GM18502 (cell line): ENCODE results near the gene MCFD2.
A peak's percentile ranks its signal among the peaks of the same experiment; 100 is the strongest.

Experiments
- ATAC-seq: cut with Tn5 transposase; IDR thresholded peaks from one replicate; pipeline ENCODE4 v1.9.1; 2021; ENCODE audit warnings: mild to moderate bottlenecking; ENCODE audit not compliant: unreplicated experiment, poor library complexity

Gene MCFD2

DNA sequence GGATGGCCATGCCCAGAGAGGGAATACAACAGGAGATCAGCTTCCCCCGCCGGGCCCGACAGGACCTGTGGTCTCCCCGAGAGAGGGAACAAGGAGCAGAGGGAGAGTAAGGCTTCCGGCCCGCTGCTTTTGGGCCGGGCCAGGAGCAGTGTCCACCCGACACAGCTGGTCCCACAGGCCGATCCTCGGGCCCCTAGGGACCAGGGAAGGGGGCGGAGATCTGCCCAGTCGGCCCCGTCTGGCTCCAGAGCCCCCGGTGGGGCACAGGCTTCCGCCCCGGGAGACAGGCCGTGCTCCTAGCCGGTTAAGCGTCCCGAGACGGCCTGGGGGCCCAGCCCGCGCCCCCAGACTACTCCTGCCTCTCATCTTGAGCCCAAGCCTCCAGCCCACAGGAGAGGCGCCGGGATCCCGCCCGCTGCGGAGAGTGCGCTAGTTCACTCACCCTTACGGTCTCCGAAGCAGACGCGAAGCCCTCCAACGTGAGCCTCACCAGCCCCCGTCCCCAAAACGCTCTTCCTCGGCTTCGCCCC lies at the start of gene MCFD2:
Gene MCFD2, minus strand, starts transcription at position 526 of the 530 bp plus-strand sequence. CDS start 6,635 bp downstream, outside the sequence.
- ATAC-seq: no peak

DNA sequence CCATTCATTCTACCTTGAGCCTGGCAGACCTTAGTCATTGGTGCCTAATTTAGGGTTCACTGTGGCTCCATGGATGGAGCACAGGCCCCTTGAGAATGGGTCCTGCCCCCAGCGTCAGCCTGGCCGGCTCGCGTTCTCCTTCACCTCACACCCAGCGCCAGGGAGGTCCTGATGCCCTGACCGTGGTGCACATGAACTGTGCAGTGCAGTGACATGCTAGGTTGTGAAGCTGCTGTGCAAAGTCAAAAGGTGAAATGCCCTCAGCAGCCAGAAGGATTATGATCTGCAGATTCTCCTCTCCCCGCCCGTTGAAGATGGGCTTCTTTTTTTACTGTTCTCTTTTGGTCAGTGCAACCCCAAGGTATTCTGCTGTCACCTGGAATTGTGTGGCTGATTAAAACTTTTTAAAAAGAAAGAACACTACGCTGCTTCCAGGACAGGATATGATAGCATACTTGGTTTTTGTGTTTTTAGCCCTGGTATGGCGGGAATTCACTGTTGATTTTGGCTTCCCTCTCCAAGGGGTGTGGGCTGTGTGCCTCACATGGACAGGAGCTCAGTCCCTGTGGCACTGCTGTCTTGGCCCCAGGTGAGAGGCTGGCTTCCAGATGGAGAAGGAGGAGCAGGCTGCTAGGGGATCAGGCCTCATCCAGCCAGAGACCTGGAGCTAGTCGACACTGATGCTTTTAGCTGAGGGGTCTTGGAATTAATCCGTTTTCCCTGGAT lies 49.4 kb upstream of the MCFD2 start:
- no peak for ATAC-seq

GRCh38 chr2:46963941-46964673 lies 48.5 kb upstream of the MCFD2 start:
- ATAC-seq: no peak

DNA sequence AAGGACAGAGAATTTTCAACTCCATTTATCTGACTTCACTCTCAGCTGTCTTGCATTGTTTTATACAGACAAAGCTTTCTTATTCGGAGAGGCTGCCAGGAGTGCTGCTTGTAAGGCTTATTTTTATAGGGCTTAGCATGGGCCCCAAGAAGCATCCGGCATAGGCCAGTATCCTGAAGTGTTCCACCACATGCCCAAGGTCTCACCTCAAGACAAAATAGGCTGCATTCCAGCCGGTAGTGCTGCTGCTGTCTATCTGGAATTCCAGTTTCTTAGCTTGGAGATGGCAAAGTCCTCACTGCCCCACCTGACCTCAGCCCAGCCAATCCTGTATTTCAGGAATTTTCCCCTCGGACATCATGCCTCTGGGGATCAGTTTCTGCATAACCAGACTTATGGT lies 47.6 kb upstream of the MCFD2 start:
- ATAC-seq: no peak

- ATAC-seq: no peak
Observed at GRCh38 chr2:46962751-46963150, 47.1 kb upstream of the MCFD2 start.

- ATAC-seq: no peak
Observed at GRCh38 chr2:46960618-46961017, 45.0 kb upstream of the MCFD2 start.

DNA sequence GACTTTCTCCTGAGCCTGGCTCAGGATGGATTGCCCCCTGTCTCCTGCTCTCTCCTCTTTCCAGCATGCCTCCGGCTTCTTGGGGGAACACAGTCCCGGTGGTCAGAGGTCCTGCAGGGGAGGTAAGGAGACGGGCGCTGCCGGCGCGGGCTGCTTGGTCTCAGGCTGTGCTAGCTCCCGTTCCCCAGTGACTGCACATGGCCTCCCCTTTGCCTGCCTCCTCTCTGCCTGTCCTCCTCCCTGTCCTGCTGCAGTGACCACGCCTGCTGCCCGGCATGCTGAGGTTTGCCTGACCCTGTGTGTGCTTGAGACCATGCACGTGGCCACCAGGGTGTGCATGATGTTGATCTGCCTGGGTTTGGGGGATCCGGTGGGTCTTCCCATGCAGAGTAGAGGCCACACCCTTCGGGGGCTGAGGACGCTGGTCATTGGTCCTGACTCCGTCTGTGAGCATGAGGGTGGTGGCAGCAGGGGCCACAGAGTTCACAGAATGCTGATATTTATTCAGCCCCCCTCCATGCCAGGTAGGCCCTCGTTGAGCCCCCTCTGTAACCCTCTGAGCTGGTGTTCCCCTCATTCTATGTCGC lies 42.9 kb upstream of the MCFD2 start:
- ATAC-seq: no peak

DNA sequence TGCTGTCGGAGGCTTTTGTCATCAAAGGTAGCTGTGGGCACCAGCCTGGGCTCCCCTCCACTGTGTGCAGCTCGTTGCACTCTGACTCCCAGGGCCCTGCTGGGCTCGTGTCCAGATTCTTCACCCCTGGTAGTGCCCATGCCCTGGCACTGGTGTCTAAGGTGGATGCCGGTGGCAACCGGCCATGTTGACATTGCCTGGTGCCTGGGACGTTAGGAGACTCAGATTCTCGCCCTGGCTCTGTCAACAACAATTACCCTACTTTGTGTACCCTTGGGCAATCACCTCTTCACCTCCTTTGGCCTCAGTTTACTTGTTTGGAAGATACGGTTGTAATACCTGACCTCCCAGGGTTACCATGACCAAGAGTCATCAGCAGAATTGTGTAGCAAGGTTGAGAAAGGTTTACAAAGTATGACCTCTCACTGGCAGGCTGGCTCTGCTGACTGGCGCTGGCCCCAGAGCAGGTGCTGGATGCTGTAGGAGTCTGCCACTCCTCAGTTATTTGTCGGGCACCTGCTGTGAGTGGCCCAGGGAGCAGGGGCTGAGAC lies 41.5 kb upstream of the MCFD2 start:
- ATAC-seq: no peak

DNA sequence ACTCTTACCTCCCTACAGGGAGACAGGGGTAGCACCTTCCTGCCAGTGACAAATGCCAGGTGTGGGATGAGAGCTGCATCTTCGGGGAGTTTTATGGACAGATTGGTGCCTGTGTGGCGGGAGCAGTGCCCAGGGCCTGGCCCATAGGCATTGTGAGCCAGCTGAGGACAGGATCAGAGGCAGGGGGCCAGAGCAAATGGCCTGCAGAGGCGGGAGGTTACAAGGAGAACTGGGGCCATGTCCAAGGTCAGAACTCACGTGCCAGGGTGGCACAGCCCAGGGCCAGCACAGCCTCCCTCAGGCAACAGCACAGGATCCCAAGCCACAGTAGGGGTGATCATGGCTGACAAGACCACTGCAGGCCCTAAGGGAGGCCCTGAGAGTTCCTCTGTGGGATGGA lies 40.2 kb upstream of the MCFD2 start:
- no peak for ATAC-seq

DNA sequence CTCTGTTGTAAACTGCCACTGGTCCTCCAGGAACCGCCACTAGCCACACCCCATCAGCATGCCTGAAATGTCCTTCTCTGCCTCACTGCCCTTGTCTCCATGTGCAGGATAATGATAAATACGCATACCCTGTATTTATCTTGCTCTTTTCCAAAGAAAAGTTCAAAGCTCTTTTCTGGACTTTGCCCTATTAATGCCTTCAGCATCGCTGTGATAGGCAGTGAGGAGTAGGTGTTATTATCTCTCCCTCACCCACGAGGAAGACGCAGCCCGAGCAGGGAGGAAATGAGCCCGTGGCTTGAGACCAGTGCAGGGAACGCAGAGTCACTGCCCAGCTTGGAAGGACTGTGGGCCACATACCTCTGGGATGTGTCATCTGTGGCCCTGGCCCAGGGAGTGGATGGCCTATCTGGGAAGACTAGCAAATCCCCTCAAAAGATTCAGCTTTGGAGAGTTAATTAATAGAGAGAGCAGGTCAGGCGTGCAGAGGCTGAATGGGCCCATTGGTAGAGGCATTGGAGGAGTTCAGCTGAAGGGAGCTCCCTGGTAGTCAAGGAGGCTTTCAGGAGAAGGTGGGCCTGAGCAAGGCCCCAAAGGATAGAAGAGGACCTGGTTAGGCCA lies 39.5 kb upstream of the MCFD2 start:
- no peak for ATAC-seq

GRCh38 chr2:46952171-46952570 lies 36.6 kb upstream of the MCFD2 start:
- no peak for ATAC-seq

DNA sequence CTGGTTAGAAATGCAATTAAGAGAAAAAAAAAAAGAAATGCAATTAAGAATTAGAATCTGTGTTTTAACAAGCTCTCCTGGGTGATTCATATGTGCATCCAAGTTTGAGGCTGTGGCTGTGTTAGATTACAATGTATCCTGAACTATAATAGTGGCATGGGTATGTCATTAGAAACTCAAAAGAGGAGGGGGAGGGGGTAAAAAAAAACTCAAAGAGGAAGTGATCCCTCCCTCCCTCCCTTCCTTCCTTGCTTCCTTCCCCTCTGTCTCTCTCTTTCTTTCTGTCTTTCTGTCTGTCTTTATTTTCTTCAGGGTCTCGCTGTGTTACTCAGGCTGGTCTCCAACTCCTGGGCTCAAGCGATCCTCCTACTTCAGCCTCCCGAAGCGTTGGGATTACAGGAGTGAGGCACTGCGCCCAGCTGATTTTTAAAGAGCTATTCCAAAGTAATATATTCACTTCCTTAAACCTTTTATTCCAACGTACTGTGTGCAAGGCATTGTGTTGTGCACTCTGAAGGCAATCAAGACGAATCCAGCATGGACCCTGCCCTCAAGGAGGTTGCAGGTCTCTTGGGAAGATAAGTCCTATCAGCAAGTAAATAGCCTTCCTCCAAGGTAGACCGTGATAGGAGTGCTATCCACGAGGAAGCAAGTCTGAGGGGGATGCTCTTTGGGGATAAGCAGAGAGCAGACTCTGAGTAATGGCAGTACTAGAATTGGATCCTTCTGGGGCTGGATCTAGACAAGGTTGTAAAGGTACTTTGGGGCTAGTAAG lies 35.9 kb upstream of the MCFD2 start:
- ATAC-seq: no peak

GRCh38 chr2:46950314-46950713 lies 34.7 kb upstream of the MCFD2 start:
- ATAC-seq: no peak

DNA sequence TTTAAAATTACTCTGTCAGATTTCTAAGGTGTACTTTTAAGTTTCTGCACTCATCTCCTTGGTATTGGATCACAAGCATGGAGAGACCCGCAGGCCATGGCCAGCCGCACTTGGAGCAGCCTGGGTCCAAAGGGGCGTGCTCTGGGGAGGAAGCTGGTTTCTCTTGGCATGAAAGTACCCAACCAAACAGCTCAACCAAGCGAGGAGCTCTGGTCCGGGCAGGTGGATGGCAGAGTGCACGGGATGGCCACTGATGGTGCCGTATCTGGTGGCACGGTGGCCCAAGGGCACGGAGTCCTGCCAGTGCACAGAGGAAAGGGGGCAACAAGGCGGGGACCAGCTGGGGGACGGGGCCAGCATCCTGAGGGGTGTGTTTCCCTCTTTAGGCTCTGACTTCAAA lies 32.2 kb upstream of the MCFD2 start:
- no peak for ATAC-seq

DNA sequence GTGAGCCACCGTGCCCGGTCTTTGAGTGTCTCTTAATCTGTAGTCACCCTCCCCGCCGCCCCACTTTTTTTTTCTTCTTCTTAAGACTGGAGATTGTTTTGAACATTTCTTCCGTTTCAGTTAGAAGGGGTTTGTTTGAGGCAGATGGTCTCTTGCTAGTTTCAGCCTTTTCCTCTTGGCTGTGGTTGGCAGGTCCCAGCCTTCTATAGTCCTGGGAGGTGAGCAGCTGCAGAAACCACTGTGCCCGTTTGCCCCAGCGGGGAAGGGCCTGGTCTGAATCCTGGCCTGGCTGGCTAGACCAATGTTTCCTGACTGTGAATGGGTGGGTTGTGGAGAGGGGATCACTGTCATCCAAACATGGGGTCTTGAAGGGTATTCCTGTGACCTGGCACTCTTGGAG lies 30.1 kb upstream of the MCFD2 start:
- ATAC-seq: no peak

DNA sequence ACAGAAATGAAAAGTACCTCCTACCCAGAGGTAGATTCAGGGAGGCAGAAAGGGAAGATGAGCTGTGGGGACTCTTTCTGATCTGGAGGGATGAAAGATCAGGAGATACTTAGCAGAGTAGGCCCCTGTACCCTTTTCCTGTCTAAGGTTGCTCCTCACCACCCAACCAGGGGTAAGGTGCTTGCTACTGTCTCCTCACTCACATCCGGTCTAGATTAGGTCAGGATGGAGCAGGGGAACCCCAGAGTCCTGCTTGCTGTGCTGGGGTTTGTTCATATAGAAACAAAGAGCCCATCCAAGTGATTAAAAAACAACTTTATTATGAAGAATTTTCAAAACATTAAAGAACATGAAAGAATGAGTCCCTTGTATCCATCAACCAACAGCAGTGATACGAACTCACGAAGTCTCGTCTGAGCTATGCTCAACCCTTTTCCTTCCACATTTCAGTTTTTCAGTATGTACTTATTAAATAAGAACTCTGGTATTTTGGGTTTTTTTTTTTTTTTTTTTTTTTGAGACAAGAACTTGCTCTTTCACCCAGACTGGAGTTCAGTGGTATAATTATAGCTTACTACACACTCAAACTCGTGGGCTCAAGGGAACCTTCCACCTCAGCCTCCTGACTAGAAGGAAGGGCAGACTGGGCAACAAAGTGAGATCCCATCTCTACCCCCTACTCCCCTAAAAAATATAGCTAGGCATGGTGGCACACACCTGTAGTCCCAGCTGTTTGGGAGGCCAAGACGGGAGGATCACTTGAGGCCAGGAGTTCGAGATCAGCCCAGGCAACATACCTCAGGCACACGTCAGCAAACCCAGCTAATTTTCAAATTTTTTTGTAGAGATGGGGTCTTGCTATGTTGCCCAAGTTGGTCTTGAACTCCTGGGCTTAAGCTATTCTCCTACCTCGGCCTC lies 28.5 kb upstream of the MCFD2 start:
- peak; percentile 50 for ATAC-seq

DNA sequence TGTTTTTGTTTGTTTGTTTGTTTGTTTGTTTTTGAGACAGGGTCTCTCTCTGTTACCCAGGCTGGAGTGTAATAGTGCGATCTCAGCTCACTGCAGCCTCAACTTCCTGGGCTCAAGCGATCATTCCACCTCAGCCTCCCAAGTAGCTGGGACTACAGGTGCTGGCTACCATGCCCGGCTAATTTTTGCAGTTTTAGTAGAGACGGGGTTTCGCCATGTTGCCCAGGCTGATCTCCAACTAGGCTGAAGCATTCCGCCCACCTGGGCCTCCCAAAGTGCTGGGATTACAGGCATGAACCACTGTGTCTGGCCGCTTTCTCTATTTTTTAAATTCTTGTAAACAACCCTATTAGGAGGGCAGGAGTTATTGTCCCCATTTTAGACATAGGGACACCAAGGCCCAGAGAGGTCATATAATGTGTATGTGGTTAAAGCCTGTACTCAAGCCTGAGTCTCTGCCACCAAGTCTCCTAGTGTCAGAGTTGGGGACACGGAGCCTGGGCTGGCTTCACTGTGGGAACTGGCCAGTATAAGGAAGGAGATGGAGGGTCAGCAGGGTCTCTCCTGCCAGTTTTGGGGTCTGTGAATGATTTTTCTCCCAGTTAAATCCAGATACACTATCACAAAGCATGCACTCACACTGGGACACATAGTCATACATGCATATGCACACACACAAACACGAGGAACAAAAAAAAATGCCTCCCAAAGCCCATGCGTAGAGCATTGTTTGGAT lies 27.5 kb upstream of the MCFD2 start:
- ATAC-seq: no peak

- ATAC-seq: peak; percentile 35
Observed at GRCh38 chr2:46942143-46942526, 26.5 kb upstream of the MCFD2 start.
